ENCODE data around the gene CHID1.

Gene CHID1

GRCh38 chr11:910589-911030, at the start of gene CHID1:
Gene CHID1, minus strand, starts transcription at chr11:910810. Its CDS starts 5,994 bp downstream, at chr11:904816.
- DNase-seq (ENCODE audit: low spot score), result peak; percentile 69

GRCh38 chr11:959608-960007, 49.0 kb upstream of the CHID1 start:
- DNase-seq (ENCODE audit: low spot score), result no peak

DNA sequence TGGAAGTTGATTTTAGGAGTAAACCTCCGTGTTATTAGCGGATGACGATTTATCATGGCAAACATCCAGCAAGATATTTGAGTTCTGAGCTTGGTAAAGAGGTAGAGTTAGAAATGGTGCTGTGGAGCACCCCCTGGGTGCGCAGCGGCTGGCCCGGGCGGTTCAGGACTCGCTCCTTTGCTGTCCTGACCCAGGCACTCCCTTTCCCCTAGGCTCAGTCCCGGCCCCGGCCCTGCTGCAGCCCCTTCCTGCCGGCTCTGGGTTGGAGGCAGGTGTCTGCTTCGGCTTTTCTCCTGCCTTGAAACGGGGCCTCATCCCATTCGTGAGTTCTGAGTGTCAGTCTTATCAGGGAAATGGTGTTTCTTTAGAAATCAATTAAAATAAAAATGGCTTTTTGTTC, 48.4 kb upstream of the CHID1 start:
- no peak for DNase-seq (ENCODE audit: low spot score)

- no peak for DNase-seq (ENCODE audit: low spot score)
Measured at GRCh38 chr11:958101-958500, 47.5 kb upstream of the CHID1 start.

DNA sequence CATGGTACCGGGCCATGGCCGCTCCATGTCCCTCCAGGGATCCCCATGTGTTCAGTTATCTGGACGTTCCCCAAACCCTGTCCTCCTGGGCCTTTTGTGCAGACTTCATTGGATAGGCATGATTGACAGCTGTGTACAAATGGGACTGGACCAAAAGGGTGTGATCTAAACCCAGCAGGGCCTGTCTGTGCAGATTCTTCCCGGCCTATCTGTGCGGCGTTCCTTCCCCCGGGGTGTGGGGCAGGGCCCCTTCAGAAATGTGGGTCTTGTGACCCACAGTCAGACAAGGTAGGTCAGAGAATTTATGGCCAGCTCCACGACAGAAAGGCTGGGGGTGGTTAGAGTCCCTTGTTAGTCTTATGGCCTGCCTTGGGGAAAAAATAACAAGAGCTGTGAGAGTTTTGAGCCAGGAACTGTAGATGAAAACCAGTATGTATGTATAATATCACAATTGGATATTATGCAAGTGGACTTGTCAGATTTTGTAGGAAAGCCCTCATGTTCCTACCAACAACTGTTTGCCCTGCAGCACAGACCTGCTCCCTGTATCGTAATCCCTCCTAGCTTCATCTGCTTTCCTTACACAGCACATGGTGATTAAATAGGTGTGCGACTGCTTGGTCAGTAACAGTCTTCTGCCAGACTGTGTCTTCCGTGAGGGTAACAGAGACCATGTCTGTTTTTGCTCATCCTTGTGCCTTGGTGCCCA, 46.8 kb upstream of the CHID1 start:
- DNase-seq (ENCODE audit: low spot score), result no peak

DNA sequence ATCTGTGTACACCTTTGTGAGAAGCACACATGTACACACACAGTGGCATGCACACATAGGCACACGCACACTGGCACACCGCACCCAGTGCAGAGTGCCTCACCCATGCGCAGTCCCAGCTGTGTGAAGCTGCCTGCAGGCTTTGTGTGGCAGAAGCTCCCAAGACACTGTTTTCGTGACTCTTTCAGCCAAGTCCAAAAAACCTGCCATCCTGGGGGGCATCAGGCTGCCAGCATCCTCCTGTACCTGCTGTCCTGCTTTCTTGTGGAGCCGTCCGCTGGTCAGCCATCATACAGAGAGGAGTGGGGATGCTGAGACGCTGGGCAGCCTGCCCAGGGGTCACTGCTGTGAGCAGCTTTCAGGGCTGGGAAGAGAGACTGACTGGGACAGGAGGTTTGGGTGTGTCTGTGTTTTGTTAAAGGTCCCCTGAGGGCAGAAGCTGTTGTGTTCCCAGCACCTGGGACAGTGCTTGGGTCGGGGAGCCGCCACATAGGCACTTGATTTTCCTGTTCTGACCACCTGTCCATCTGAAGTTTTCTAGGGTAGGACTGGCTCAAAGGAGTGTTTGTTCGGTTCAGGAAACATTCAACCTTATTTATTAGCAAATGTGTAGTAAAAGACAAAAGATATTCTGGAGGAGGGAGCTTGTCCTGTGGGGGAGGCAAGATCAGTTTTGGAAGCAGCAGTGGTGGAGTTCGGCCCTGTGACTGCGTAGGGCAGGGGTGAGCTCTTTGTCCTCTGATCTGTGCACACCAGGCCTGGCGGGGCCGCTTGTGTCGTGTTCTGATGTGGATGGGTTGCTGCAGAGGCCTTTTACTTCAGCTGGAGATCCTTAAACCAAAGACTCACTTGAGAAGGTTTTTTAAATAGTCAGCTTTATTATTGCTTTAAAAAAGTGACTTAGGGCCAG, 44.8 kb upstream of the CHID1 start:
- DNase-seq (ENCODE audit: low spot score), result no peak

DNA sequence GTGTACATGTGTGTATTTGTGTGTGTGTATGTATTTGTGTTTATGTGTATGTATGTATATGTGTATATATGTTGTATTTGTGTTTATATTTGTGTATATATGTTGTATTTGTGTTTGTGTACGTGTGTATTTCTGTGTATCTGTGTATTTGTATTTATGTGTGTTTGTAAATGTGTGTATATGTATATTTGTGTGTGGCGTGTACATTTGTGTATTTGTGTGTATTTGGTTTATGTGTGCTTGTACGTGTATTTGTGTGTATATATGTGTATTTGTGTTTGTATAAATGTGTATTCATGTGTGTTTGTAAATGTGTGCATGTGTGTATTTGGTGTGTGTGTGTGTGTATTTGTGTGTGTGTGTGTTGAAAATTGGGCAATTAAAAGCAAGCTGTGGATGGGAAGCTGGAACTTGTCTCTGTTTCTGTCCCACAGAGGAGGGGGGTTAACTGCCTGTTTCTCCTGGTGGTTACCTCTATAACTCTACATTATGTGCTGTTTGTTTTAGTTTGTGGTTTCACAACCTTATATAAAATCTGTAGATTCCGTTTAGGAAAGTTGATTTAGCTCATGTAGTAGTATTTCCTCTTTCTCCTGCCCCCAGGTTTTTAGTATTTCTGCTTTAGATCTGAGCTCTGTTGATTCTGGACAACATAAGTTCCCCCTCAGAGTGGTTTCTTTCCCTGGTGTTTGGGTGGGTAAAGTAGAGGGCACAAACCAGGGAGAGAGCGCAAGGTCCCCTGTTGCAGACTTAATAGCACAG, 44.0 kb upstream of the CHID1 start:
- no peak for DNase-seq (ENCODE audit: low spot score)

DNA sequence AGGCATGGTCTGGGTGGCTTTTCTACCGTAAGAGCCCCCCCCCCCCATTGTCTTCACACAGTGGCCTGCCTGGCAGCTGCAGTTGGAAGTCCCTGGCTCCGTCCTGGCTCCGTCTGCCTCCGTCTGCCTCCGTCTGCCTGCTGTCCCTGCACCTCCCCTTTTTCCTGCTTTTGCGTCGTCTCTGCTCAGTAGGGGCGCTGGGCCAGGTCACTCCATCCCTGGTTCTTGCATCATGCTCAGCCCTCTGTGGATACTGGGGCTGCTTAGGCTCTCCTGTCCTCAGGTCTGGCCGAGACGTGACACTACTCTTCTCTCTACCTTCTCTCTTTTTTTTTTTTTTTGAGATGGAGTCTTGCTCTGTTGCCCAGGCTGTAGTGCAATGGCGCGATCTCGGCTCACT, 42.9 kb upstream of the CHID1 start:
- DNase-seq (ENCODE audit: low spot score), result no peak

DNA sequence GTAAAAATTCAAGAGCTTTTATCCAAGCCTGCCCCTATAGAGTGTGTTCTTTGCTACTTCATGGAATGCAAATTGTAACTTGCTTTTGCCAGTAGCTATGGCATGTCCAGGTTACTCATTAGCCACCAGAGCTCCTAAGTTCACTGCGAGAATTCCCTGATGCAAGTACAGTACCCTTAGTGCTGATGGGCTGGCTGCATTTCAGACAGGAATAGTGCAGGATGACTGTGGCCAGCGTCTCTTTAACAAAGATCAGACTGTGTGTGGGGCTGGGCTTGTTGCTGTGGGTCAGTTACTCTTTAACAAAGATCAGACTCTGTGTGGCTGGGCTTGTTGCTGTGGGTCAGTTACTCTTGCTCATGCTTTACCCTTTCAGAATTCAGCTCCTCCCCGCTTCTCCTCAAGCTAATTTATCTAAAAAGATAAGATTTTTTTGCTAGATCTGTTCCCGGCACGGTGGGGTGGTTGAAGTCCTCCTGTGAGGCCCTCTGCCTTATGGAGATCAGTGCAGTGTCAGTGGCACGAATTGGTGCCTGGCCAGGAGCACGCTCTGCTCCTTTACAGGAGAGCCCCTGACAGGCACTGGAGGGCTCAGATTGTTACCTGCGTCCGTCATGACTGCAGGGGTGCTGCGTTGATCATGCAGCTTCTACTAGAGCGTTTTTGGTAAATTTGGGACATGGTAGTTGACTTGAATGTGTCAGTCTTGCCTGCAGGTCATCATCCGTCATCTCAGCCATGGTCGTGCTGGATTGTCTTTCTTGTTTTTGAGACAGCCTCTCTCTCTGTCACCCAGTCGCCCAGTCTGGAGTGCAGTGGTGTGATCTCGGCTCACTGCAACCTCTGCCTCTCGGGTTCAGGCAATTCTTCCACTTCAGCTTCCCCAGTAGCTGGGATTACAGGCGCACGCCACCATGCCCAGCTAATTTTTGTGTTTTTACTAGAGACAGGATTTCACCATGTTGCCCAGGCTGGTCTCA, 42.1 kb upstream of the CHID1 start:
- peak; percentile 90 for DNase-seq (ENCODE audit: low spot score)

- no peak for DNase-seq (ENCODE audit: low spot score)
Measured at GRCh38 chr11:951507-951906, 40.9 kb upstream of the CHID1 start.

GRCh38 chr11:947744-948143, 37.1 kb upstream of the CHID1 start:
- no peak for DNase-seq (ENCODE audit: low spot score)

DNA sequence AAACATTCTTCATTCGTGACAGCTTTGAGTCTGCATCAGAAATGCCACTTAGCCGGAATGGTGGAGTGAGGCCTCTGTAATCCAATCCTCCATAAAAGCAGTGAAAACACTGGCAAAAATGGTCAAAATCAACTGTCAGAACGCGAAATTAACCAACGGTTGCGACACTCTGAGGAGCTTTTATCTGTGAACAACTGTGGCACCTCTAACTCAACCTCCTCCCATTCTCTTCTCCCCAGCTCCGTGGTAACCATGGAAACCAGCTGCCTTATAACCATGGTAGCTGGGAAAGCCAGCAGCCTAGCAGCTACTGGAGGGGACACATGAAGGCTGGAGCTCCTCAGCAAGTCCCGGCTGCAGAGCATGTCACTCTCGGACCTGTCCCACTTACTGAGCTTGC, 35.4 kb upstream of the CHID1 start:
- DNase-seq (ENCODE audit: low spot score), result no peak

- no peak for DNase-seq (ENCODE audit: low spot score)
Measured at GRCh38 chr11:944711-945470, 34.3 kb upstream of the CHID1 start.

DNA sequence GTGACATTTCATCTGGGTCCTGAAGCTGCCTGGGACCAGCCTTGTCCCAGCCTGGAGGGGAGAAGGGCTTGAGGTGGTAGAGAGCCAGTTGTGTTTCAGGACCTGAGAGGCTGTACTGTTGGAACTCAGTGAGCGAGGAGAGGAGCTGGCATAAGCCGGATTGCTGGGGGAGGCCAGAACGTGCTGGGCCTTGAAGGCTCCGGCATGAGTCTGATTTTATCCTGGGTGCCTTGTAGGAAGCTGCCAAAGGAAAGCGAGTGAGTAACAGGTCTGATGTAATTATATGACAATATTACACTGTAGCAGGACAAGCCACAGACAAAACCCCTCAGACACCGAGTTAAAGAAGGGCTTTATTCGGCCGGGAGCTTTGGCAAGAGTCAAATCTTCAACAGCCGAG, 32.2 kb upstream of the CHID1 start:
- DNase-seq (ENCODE audit: low spot score), result no peak

GRCh38 chr11:940496-941135, 30.0 kb upstream of the CHID1 start:
- DNase-seq (ENCODE audit: low spot score), result peak; percentile 50

- DNase-seq (ENCODE audit: low spot score), result no peak
Measured at GRCh38 chr11:937841-938261, 27.2 kb upstream of the CHID1 start.

- no peak for DNase-seq (ENCODE audit: low spot score)
Measured at GRCh38 chr11:936199-936598, 25.6 kb upstream of the CHID1 start.

- DNase-seq (ENCODE audit: low spot score), result no peak
Measured at GRCh38 chr11:934527-934926, 23.9 kb upstream of the CHID1 start.

DNA sequence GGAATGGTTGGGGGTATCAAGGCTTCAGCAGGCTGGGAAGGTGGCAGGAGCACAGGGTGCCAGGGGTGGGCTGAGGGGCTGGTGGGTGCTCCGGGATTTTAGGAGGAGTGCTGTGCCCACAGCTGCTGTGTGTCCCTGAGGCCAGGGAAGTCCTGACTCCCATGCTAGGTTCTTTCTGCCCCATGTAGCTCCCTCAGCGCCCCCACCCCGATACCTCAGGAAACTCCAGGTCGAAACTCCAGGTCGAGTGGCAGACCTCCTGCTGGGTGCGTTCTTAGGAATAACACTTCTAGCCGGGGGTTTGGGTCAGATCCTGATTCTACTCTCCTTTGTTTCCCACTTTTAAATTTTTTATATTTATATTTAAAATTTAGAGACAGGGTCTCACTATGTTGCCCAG, 23.3 kb upstream of the CHID1 start:
- DNase-seq (ENCODE audit: low spot score), result no peak

Measured in pons (tissue), 1 donor.